ENCODE measurements around the gene FIS1.
A peak's percentile ranks its signal among the peaks of the same experiment; 100 is the strongest.

Gene FIS1

GRCh38 chr7:101236292-101236835 lies 8.5 kb downstream of the FIS1 start:
- Mint-ChIP-seq H3K4me3 (no peak overlapping the region), H3K9me3 (no peaks in the 10 kb centered on the region), H3K36me3 (ENCODE audit: insufficient read depth) (peaks cover 9% of the 10 kb centered on the region), H3K4me1 (no peaks in the 10 kb centered on the region), H3K27me3 (no peaks in the 10 kb centered on the region), H3K27ac (ENCODE audit: low read depth) (no peak overlapping the region)
- ATAC-seq (replicated peaks; ENCODE audit: extremely low read depth, poor library complexity, severe bottlenecking) (no peak), DNase-seq (ENCODE audit: low spot score in 2 of 2) (no peak)

- H3K27ac Mint-ChIP-seq (ENCODE audit: low read depth), result no peak overlapping the region
- DNase-seq (ENCODE audit: low spot score in 2 of 2) (no peak), ATAC-seq (replicated peaks; ENCODE audit: extremely low read depth, poor library complexity, severe bottlenecking) (no peak)
- H3K4me1 Mint-ChIP-seq, result peaks cover 4% of the 10 kb centered on the region
- H3K27me3 Mint-ChIP-seq, result no peaks in the 10 kb centered on the region
- no peaks in the 10 kb centered on the region for H3K9me3 Mint-ChIP-seq
- H3K4me3 Mint-ChIP-seq, result no peak overlapping the region
- peaks cover 7% of the 10 kb centered on the region for H3K36me3 Mint-ChIP-seq (ENCODE audit: insufficient read depth)
Measured at GRCh38 chr7:101235522-101235921, 9.4 kb downstream of the FIS1 start.

- peaks cover 7% of the 10 kb centered on the region for H3K4me1 Mint-ChIP-seq
- ATAC-seq (replicated peaks; ENCODE audit: extremely low read depth, poor library complexity, severe bottlenecking) (no peak), DNase-seq (ENCODE audit: low spot score in 2 of 2) (no peak)
- no peak overlapping the region for H3K4me3 Mint-ChIP-seq
- H3K9me3 Mint-ChIP-seq, result no peaks in the 10 kb centered on the region
- H3K27ac Mint-ChIP-seq (ENCODE audit: low read depth), result no peak overlapping the region
- H3K36me3 Mint-ChIP-seq (ENCODE audit: insufficient read depth), result peaks cover 7% of the 10 kb centered on the region
- H3K27me3 Mint-ChIP-seq, result no peaks in the 10 kb centered on the region
Measured at GRCh38 chr7:101235050-101235449, 9.8 kb downstream of the FIS1 start.

- Mint-ChIP-seq H3K27me3 (no peaks in the 10 kb centered on the region), H3K36me3 (ENCODE audit: insufficient read depth) (peaks cover 7% of the 10 kb centered on the region), H3K27ac (ENCODE audit: low read depth) (no peak overlapping the region), H3K4me1 (peaks cover 7% of the 10 kb centered on the region), H3K4me3 (no peak overlapping the region), H3K9me3 (no peaks in the 10 kb centered on the region)
- ATAC-seq (replicated peaks; ENCODE audit: extremely low read depth, poor library complexity, severe bottlenecking) (no peak), DNase-seq (ENCODE audit: low spot score in 2 of 2) (no peak)
Measured at GRCh38 chr7:101234636-101235035, 10.2 kb downstream of the FIS1 start.

- no peak for DNase-seq (ENCODE audit: low spot score in 2 of 2)
- no peak overlapping the region for H3K27ac Mint-ChIP-seq (ENCODE audit: low read depth)
- no peaks in the 10 kb centered on the region for H3K9me3 Mint-ChIP-seq
- H3K36me3 Mint-ChIP-seq (ENCODE audit: insufficient read depth), result peaks cover 9% of the 10 kb centered on the region
- no peak overlapping the region for H3K4me3 Mint-ChIP-seq
- no peaks in the 10 kb centered on the region for H3K27me3 Mint-ChIP-seq
- H3K4me1 Mint-ChIP-seq, result peaks cover 7% of the 10 kb centered on the region
- ATAC-seq (replicated peaks; ENCODE audit: extremely low read depth, poor library complexity, severe bottlenecking), result no peak
Measured at GRCh38 chr7:101233907-101234547, 10.9 kb downstream of the FIS1 start.

GRCh38 chr7:101232141-101232850 lies 12.6 kb downstream of the FIS1 start:
- H3K27me3 Mint-ChIP-seq, result no peaks in the 10 kb centered on the region
- no peak for DNase-seq (ENCODE audit: low spot score in 2 of 2)

GRCh38 chr7:101231644-101232043 lies 13.2 kb downstream of the FIS1 start:
- DNase-seq (ENCODE audit: low spot score in 2 of 2) (no peak), ATAC-seq (replicated peaks; ENCODE audit: extremely low read depth, poor library complexity, severe bottlenecking) (no peak)
- peaks cover 7% of the 10 kb centered on the region for H3K4me1 Mint-ChIP-seq
- H3K27ac Mint-ChIP-seq (ENCODE audit: low read depth), result no peak overlapping the region
- peaks cover 22% of the 10 kb centered on the region for H3K36me3 Mint-ChIP-seq (ENCODE audit: insufficient read depth)
- H3K9me3 Mint-ChIP-seq, result no peaks in the 10 kb centered on the region
- H3K27me3 Mint-ChIP-seq, result no peaks in the 10 kb centered on the region
- no peak overlapping the region for H3K4me3 Mint-ChIP-seq

More at GRCh38 chr7:101232141-101232850, 12.6 kb downstream of the FIS1 start:
- Mint-ChIP-seq H3K27ac (ENCODE audit: low read depth) (no peak overlapping the region), H3K9me3 (no peaks in the 10 kb centered on the region), H3K4me3 (no peak overlapping the region), H3K36me3 (ENCODE audit: insufficient read depth) (peaks cover 18% of the 10 kb centered on the region), H3K4me1 (peaks cover 7% of the 10 kb centered on the region)
- no peak for ATAC-seq (replicated peaks; ENCODE audit: extremely low read depth, poor library complexity, severe bottlenecking)

GRCh38 chr7:101226721-101227120 lies 18.2 kb downstream of the FIS1 start:
- H3K27me3 Mint-ChIP-seq, result no peaks in the 10 kb centered on the region
- no peaks in the 10 kb centered on the region for H3K9me3 Mint-ChIP-seq
- H3K4me3 Mint-ChIP-seq, result no peak overlapping the region
- H3K27ac Mint-ChIP-seq (ENCODE audit: low read depth), result no peak overlapping the region
- DNase-seq (ENCODE audit: low spot score in 2 of 2) (no peak), ATAC-seq (replicated peaks; ENCODE audit: extremely low read depth, poor library complexity, severe bottlenecking) (no peak)
- H3K36me3 Mint-ChIP-seq (ENCODE audit: insufficient read depth), result peaks cover 40% of the 10 kb centered on the region
- H3K4me1 Mint-ChIP-seq, result peaks cover 14% of the 10 kb centered on the region

- ATAC-seq (replicated peaks; ENCODE audit: extremely low read depth, poor library complexity, severe bottlenecking), result no peak
- Mint-ChIP-seq H3K36me3 (ENCODE audit: insufficient read depth) (peaks cover 39% of the 10 kb centered on the region), H3K27ac (ENCODE audit: low read depth) (no peak overlapping the region), H3K27me3 (no peaks in the 10 kb centered on the region), H3K4me1 (peaks cover 15% of the 10 kb centered on the region), H3K9me3 (no peaks in the 10 kb centered on the region), H3K4me3 (no peak overlapping the region)
- no peak for DNase-seq (ENCODE audit: low spot score in 2 of 2)
Measured at GRCh38 chr7:101225650-101226049, 19.2 kb downstream of the FIS1 start.

GRCh38 chr7:101223528-101223927 lies 21.4 kb downstream of the FIS1 start:
- Mint-ChIP-seq H3K4me1 (peaks cover 25% of the 10 kb centered on the region), H3K4me3 (no peak overlapping the region), H3K27ac (ENCODE audit: low read depth) (no peak overlapping the region)

GRCh38 chr7:101222275-101222830 lies 22.5 kb downstream of the FIS1 start:
- H3K36me3 Mint-ChIP-seq (ENCODE audit: insufficient read depth), result peaks cover 38% of the 10 kb centered on the region
- no peaks in the 10 kb centered on the region for H3K27me3 Mint-ChIP-seq
- H3K27ac Mint-ChIP-seq (ENCODE audit: low read depth), result peak overlapping the region; percentile 78

More at GRCh38 chr7:101223528-101223927, 21.4 kb downstream of the FIS1 start:
- ATAC-seq (replicated peaks; ENCODE audit: extremely low read depth, poor library complexity, severe bottlenecking), result no peak
- Mint-ChIP-seq H3K27me3 (no peaks in the 10 kb centered on the region), H3K36me3 (ENCODE audit: insufficient read depth) (peaks cover 35% of the 10 kb centered on the region), H3K9me3 (no peaks in the 10 kb centered on the region)
- no peak for DNase-seq (ENCODE audit: low spot score in 2 of 2)

GRCh38 chr7:101220295-101220694 lies 24.6 kb downstream of the FIS1 start:
- no peak for DNase-seq (ENCODE audit: low spot score in 2 of 2)
- no peaks in the 10 kb centered on the region for H3K27me3 Mint-ChIP-seq
- H3K9me3 Mint-ChIP-seq, result no peaks in the 10 kb centered on the region
- ATAC-seq (replicated peaks; ENCODE audit: extremely low read depth, poor library complexity, severe bottlenecking), result no peak
- no peak overlapping the region for H3K27ac Mint-ChIP-seq (ENCODE audit: low read depth)
- no peak overlapping the region for H3K4me3 Mint-ChIP-seq
- H3K36me3 Mint-ChIP-seq (ENCODE audit: insufficient read depth), result peaks cover 30% of the 10 kb centered on the region
- peaks cover 50% of the 10 kb centered on the region for H3K4me1 Mint-ChIP-seq

More at GRCh38 chr7:101222275-101222830, 22.5 kb downstream of the FIS1 start:
- DNase-seq (ENCODE audit: low spot score in 2 of 2), result no peak
- peaks cover 34% of the 10 kb centered on the region for H3K4me1 Mint-ChIP-seq
- no peaks in the 10 kb centered on the region for H3K9me3 Mint-ChIP-seq
- no peak overlapping the region for H3K4me3 Mint-ChIP-seq
- ATAC-seq (replicated peaks; ENCODE audit: extremely low read depth, poor library complexity, severe bottlenecking), result no peak

Data from central memory CD8-positive, alpha-beta T cell (primary cell).